ENCODE measurements around the gene EXTL2.

GRCh38 chr1:100874433-100874832 lies 20.2 kb downstream of the EXTL2 start:
- TF ChIP-seq CTCF (IDR thresholded peaks at IDR 0.05; ENCODE audit: insufficient read depth, low read length) (no peak), POLR2AphosphoS5 (IDR thresholded peaks at IDR 0.05; ENCODE audit: low read depth) (no peak), GABPA (IDR thresholded peaks at IDR 0.05; ENCODE audit: low read depth) (no peak)
